AG20443 (cell line): Measurements from ENCODE around the gene MYPOP.
A peak's percentile ranks its signal among the peaks of the same experiment; 100 is the strongest.

Source experiments
- DNase-seq: peaks from one replicate; pipeline ENCODE4 v3.0.0; 2012; ENCODE audit warnings: low spot score, mixed read lengths

Gene MYPOP, protein sequence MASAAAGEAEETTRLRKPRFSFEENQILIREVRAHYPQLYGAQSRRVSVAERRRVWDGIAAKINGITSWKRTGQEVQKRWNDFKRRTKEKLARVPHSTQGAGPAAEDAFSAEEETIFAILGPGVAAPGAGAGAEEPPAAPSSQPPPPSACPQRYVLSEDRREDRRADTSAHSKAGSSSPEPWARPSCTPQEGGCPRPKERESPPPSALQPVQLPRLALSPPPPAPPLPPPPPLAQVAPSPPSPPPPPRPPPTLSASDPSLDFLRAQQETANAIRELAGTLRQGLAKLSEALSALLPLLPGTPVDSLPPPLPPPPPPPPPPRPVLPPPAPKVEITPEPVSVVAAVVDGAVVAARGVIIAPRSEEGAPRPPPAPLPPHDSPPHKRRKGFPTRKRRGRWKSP

DNA sequence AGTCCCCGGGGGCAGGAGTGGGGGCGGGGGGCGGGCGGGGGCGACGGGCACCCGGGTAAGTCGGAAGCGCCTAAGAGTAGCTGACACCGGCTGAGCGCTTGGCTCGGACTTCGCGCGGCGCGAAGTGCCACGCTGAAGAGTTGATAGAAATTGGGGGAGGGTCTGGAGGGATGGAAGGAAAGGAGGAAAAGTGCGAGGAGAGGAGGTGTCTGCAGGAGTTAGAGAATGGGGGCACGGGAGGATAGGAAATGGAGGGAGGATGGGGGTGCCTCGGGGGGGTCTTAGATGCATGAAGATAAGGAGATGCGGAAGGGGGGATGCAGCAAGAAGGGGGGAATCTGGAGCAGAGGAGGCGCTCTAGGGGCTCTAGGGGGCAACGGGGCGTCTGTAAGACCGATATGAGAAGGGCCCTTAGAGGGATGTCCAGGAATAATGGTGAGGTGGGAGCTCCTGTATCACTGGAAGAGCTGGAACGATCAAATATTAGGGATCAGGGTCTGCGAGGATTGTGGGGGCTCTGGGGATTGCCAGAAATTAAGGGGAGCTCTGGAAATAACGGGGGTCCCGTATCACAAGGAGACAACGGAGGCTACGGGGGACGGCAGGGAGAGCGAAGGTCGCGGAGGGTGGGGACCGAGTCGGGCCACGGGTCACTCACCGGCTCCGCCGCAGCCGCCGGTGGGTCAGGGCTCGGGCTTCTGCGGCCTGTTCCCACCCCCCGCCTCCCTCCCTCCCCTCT, at the start of gene MYPOP:
Gene MYPOP, minus strand, starts transcription at position 702 of the 739 bp plus-strand sequence. CDS start 840 bp downstream, outside the sequence.
- no peak for DNase-seq

DNA sequence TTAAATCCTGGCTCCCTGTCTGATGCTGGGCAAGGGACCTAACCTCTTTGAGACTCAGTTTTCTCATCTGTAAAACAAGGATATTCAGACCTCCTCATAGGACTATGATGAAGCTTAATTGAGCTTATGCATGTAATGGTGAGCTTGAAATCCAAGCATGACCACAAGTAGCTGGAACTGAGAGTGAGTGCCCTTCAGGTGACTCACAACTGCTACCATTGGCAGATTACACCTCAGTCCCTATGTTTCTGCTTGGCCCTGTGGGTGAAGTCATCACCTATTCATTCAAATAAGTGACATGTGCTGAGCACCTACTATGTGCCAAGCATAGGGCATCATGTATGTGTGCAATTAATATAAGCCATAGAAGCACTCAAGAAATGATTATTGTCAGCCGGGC, 45.5 kb upstream of the MYPOP start:
- DNase-seq: no peak

DNA sequence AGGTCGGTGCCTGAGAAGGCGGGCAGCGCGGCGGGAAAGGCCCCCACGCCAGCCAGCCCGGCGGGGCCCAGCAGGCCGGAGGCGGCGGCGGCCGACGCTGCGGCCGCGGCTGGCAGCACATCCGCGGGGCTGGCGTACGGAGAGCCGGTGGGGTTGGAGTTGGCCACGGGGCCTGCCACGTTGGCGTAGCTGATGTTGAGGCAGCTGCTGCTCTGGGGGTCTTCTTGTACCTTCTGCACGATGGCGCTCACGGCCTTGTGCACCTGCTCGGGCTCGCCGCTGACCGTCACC, 38.0 kb upstream of the MYPOP start:
- DNase-seq: no peak

DNA sequence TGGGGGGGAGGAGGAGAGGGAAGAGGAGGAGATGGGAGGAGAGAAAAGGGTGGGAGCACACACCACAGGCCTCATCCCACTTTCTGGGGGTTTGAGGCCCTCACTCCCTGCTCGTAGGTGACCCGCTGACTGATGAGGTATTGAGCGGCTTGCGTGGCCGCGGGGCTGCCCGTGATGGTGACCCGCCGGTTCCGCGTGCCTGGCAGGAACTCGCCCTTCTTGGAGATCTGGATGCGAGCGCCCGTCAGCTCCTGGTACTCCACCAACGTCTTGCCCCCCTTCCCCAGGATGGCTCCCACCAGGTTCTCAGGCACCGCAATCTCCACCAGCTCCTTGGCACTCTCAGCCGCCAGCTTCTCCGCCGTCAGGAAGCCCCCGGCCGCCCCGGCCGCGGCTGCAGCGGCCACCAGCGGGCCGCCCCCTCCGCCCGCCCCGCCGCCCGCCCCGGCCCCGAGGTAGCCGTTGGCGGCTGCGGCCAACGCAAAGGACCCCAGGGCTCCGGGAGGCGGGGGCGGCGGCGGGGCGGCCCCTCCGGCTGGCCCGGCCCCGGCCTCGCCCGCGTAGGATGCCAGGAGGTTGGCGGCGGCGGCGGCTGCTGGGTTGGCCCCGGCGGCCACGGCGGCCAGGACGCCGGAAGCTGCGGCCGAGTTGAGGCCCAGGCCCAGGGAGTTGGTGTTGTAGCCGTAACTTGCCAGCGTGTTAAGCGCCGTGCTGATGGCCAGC, 37.5 kb upstream of the MYPOP start:
- DNase-seq: peak; percentile 35

DNA sequence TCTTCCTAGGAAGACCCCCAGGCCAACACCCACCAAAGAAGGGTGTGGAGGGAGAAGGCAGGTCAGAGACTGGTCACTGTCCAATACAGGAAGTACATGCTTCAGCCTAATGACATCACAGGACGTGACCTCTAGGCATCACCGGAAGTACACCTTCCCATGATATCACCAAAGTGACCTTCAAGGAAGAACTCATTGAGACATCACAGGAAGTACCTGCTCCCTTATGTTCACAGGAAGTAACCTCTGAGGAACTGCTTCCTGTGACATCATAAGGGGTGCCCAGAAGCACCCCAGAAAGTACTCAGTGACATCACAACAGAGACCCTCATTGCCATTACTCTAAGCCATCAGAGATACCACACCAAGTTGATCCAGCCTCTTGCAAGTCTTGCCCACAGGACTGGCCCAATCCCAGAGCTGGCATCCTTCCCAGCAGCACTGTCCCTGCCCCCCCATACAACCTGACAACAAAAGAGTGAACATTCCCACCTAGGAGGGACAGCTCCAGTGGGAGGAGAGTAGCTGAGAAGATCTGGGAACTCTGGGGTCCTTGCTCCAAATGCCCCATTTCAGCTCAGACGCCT, 36.4 kb upstream of the MYPOP start:
- no peak for DNase-seq

DNA sequence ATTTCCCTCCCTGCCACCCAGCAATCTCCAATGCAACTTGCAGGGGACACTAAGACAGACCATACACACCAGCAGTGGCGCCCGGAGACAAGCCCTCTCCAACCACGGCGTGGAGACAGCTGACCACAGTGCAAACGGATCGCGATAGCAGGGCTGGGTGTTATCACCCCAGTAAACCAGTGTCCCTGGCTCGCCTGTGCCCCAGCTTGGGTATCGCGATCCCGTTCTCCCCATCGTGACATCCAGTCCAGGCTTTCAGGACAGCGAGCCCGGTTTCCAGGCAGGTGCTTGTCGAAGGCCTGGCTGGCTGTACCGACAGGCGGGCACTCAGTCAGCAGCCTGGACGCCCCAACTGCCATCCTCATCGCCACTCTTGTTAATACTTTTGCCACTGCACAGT, 32.9 kb upstream of the MYPOP start:
- DNase-seq: no peak

DNA sequence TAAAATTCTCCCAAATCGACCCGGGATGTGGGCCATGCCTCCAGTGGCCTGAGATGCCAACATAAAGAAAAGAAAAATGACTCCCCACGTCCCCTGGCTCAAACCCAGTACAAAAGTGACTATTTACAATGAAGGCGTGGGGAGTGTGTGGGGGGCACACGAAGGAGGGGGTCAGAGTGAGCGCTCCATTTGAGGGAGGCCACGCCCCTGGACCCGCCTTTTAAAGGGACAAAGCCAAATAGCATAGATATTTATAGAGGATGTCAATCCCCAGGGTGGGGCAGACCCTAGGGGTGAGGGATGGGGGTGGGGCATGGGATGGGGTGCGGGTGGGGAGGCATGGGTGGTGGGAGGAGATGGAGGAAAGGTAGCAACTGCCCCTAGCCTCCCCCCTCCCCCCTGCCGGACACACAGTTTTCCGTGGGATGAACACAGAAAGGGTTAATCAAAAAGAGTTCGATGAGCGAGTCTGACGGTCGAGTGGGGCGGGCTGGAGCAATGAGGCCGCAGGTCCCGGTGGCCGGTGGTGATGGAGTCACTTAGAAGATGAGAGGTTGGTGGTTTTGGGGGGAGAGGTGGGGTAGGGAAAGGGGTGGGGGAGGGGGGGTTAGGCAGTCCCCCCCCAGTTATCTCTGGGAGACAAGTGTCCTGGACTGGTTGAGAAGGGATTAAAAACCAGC, 32.3 kb upstream of the MYPOP start:
- DNase-seq: no peak

DNA sequence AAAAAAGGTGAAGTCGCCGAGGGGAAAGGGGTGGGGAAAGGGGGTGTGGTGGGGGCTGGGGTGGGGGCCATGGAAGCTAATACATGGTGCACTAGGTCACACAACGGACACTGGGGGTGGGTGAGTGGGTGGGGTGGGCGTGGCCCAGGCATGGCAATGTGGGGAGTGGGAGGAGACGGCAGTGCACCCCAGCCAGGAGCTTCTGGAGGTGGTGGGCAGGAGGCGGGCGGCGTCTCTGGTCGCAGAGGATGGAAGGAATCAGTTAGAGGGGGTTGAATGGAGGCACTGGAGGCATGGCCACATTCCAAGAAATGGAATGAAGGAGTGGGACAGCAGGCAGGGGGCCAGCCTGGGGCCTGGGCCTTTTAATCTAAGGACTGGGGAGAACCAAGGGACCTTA, 31.3 kb upstream of the MYPOP start:
- no peak for DNase-seq

DNA sequence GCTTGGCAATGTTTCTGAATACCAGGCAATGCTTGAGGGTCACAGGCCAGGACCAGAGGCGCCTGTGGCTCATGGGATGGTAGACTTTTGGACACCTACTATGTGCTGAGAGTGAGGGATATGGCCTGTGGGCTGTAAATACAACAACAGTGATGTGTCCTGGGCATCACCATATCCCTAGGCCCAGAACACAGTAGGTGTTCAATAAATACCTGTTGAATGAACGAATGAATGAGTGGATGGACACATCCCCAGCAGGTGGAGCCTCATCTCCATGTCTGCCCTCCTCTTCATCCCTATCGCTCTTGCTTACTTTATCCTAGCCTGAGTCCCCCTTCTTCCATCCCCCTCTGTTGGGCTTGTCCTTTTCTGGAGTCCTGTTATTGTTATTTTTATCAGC, 28.6 kb upstream of the MYPOP start:
- DNase-seq: no peak

DNA sequence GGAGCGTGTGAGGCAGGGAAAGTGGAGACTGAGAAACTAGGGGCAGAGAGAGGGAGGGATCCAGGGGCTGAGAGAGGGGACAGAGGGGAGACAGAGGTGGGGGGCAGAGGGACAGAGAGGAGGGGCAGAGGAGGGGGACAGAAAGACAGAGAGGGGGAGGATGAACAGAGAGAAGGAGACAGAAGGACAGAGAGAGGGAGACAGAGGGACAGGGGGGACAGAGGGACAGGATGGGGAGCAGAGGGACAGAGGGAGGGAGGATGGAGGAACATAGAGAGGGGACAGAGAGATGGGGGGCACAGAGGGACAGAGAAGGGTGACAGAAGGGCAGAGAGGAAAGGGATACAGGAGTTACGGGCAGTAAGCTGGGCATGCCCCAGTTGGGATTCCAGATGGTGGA, 26.8 kb upstream of the MYPOP start:
- no peak for DNase-seq

DNA sequence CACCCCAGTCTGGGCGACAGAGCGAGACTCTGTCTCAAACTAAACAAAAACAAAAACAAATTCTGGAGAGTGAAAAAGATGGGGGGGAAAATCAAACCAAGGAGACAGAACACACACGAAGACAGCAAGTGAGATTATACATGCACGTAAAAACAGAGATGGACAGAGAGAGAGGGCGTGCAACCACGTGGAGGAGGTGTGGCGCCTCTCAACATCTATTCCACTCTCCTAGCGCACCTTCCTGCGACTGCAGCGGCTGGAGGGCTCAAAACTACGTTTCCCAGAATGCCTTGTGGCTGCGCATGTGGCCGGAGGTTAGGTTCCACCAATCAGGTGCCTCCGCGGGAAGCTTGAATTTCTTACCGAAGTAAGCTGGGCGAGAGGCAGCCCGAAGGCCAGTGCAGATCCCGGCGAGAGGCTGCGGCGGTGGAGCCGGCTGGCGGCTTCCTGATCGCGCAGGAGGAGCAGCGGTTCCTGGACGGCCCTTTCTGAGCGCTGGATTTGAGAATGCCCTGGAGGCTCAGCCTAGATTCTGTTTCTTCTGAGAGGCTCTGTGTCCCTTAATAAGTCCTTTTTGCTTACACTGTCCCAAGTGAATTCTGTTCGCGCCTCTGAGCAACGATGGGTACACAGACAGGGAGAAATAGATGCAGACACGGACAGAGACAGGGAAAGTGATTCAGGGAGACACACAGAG, 25.3 kb upstream of the MYPOP start:
- peak; percentile 99 for DNase-seq

DNA sequence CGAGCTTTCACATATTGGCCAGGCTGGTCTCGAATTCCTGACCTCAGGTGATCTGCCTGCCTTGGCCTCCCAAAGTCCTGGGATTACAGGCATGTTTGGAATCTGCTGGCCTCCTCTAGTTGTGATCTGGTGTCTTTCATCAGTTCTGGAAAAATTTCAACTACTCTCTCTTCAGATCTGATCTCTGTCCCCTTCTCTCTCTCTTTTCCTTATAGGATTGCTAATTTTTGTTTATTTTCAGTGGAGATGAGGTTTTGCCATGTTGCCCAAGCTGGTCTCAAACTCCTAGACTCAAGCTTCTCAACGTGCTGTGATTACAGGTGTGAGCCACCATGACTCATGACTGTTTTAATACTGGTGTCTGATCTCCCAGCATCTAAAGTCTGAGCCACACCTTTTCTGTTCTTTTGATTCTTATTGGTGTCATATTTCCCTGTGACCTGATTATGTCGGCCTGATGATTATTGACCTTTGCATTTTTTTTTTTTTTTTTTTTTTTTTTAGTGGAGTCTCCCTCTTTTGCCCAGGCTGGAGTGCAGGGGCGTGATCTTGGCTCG, 22.6 kb upstream of the MYPOP start:
- DNase-seq: no peak

DNA sequence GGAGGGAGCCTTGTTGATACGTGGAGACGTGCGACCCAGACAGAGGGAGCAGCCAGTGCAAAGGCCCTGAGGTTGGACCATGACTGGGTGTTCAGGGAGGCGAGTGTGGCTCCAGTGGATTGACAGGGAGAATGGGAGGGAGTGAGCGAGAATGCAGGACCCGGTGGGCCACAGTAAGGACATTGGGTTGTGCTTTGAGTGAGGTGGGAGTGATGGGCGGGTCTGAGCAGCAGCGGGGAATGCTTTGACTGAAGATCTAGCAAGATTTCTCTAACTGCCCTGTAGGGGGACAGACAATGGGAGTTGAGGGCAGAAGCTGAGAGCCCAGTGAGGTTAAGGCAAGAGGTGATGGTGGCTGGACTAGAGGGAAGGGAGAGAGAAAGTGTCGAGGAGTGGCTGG, 19.9 kb upstream of the MYPOP start:
- DNase-seq: no peak

DNA sequence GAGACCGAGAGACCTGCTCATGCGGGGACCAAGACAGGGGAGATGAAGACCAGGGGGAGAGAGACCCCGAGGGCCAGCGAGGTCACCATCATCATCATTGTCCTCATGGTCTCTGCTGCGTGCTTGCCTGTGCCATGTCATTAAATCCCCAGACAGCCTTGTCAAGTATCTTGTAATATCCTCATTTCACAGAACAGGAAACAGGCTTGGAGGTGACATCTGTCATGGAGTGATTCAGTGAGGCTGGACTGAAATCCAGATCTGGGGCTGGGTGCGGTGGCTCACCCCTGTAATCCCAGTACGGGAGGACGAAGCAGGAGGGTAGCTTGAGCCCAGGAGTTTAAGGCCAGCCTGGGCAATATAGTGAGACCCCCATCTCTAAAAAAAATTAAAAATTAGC, 18.0 kb upstream of the MYPOP start:
- no peak for DNase-seq

DNA sequence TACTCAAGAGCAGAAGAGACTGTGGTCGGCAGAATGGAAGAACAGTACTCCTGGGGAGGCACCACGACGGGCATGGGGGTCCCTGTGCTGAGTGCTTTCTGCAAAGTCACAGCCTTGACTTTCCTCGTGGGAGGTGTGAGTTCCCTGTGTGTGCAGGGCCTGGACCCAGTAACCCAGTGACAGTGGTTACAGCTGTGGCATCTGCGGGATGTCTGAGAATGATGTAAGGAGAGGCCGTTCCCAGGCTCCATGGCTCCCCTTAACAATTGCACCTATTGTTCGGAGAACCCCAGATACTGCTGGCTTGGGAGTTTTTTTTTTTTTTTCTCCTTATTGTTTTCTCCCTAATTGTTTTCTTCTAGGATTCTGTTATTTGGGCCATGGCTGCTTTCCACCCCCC, 17.3 kb upstream of the MYPOP start:
- DNase-seq: no peak

DNA sequence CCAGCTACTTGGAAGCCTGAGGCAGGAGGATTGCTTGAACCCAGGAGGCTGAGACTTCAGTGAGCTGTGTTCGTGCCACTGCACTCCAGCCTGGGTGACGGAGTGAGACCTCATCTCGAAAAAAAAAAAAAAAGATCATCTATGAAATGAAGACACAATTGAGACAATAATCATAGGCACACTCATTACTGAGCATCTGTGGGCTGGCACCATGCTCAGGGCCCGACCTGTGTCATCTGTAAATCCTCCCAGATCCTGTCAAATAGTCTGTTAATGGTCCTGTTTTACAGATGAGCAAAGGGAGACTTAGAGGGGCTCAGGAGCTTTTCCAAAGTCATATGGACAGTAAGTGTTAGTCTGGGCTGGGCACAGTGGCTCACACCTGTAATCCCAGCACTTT, 16.3 kb upstream of the MYPOP start:
- DNase-seq: no peak

DNA sequence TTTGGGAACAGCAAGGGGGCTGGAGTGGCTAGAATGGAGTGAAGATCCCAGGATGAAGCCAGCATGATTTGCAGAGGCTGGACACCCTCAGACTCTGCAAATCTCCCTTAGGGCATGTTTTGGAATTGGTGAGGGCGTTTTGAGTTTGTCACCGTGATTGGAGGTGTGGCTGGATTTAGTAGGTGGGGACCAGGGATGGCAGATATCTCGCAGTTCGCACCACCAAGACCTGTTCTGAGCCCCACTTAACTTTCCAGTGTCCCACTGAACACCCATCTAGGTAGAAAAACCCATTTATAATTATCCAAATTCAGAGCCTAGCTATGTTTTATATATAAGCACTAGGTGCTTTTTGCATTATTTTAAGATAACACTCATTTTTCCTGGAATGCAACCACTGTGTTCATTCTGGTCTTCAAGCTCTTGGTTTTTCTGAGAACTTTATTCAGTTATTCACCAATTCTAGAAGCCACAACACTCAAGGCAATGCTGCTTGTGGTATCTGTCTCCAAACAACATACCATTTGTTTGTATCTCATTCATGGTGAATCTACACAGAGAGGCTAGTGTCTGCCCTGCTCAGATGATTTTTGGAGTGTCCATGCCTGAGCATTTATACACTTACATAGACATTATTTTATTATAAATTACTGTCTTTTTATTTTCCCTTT, 15.1 kb upstream of the MYPOP start:
- no peak for DNase-seq

DNA sequence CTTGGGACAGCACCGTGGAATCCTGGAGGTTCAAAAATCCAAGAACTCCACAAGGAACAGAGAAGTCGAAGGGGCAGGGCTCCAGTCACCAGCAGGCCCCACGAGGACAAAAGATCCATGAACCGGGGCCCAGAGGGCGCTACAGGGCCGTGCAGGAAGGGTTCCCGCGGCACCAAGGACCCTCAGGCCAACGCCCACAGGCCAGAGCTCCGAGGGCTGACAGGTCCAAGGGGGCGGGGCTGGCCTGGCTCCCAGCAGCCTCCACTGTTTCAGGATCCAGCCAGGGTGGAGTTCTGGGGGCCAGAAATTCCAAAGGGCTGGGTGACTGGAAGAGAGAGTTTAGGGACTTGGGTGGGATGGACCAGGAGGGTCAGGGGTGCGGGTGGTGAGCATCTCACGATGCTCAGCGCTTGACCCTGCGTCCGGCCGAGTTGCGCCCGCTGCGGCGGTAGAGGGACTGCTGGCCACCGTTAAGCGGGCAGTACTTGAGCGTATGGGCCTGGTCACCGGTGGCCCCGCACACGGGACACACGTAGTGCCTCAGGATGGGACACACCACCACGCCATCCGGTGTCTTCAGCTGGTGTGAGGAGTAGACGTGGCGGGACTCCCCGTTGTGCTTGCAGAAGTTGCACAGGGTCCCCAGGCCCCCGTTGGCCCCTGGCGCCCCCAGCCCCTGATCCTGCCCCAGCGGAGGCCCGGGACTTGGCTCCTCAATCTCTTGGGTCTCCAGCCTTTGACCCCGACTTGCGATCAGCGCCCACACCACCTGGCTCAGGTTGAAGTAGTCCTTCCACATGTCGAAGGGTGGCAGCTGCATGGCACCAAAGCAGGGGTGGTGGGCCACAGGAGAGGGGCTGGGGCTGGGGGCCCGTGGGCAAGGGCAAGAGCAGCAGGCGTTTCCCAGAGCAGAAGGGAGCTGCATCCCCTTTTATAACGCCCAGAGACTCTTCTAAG, 11.7 kb upstream of the MYPOP start, which contains the start of gene NANOS2:
Gene NANOS2, minus strand, starts transcription at position 905 of the 957 bp plus-strand sequence. Its CDS starts 85 bp downstream, at position 820.
- no peak for DNase-seq

DNA sequence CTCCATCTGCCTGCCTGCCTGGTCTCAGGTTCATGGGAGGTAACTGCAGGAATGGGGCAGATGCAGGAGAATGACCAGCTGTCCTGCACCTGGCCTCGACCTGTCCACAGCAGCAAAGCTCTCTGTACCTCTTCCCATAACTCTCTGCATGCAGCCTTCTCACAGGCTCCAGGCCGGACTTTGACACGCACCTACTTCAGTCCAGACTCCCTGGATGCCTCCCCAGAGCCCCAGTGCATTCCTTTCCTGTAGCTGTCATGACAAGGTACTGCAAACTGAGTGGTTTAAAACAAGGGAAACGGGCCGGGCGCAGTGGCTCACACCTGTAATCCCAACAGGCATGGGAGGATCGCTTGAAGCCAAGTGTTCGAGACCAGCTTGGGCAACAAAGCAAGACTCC, 8.9 kb upstream of the MYPOP start:
- no peak for DNase-seq
